Left ventricle myocardium inferior (tissue), 1 donor: ENCODE results near the gene ARL2. TPM values are rescaled to one million over a fixed set of nuclear protein-coding genes. Genes with fewer than 3 reads are reported as not detected.

ENCODE experiments used
- DNase-seq: peaks from one replicate; pipeline ENCODE4 v3.0.0-alpha.2; 2020
- H3K27ac ChIP-seq: fragments of 200-600 bp; replicated peaks from 2 replicates; pipeline ENCODE4 v1.8.0; 2021
- H3K27me3 ChIP-seq: fragments of 200-600 bp; 2 replicates; pipeline ENCODE4 v1.8.0; 2021; ENCODE audit warnings: low read depth
- H3K36me3 ChIP-seq: fragments of 200-600 bp; 2 replicates; pipeline ENCODE4 v1.8.0; 2021
- H3K4me1 ChIP-seq: fragments of 200-600 bp; 2 replicates; pipeline ENCODE4 v1.8.0; 2021
- H3K4me3 ChIP-seq: fragments of 200-600 bp; 2 replicates; pipeline ENCODE4 v1.8.0; 2021; ENCODE audit warnings: mild to moderate bottlenecking, moderate library complexity
- H3K9me3 ChIP-seq: fragments of 200-600 bp; replicated peaks from 2 replicates; pipeline ENCODE4 v1.8.0; 2021
- intact Hi-C: fragments of 100-400 bp; cut with micrococcal nuclease; formaldehyde crosslinking; loops from one replicate; pipeline ENCODE4 v1.11.0; 2022
- microRNA-seq: library from miRNA; unstranded; fragments of <30 nt; microRNA quantifications from one replicate; pipeline ENCODE4 v1.2.0, GENCODE V29; 2020
- total RNA-seq: library from RNA; stranded (reverse); fragmentation: NEBNext Ultra II Directional; extraction: Animal tissue kit (Norgen Biotek cat#: 25700); gene quantifications from one replicate; pipeline ENCODE4 v1.2.1, GENCODE V29; 2021
- TF ChIP-seq, protein P1 (sequence below): fragments of 200-600 bp; IDR thresholded peaks from 2 replicates; pipeline ENCODE4 v1.8.0; 2021; ENCODE audit warnings: antibody characterized with exemption, mild to moderate bottlenecking, borderline replicate concordance
- donor health status: DM: no; HTN: yes; CAD: no; lungs with severe emphysema.

Gene ARL2
- total RNA-seq, 1 donor from 2014 or later, result 128 TPM

- Histone ChIP-seq H3K27ac (no peak overlapping the region), H3K9me3 (no peaks in the 10 kb centered on the region), H3K4me1 (no peaks in the 10 kb centered on the region), H3K4me3 (no peak overlapping the region), H3K36me3 (no peaks in the 10 kb centered on the region), H3K27me3 (no peaks in the 10 kb centered on the region)
- intact Hi-C loops, result no loop called here
- TF ChIP-seq, protein P1, sequence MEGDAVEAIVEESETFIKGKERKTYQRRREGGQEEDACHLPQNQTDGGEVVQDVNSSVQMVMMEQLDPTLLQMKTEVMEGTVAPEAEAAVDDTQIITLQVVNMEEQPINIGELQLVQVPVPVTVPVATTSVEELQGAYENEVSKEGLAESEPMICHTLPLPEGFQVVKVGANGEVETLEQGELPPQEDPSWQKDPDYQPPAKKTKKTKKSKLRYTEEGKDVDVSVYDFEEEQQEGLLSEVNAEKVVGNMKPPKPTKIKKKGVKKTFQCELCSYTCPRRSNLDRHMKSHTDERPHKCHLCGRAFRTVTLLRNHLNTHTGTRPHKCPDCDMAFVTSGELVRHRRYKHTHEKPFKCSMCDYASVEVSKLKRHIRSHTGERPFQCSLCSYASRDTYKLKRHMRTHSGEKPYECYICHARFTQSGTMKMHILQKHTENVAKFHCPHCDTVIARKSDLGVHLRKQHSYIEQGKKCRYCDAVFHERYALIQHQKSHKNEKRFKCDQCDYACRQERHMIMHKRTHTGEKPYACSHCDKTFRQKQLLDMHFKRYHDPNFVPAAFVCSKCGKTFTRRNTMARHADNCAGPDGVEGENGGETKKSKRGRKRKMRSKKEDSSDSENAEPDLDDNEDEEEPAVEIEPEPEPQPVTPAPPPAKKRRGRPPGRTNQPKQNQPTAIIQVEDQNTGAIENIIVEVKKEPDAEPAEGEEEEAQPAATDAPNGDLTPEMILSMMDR, result no peak
- DNase-seq, result no peak
These were observed 55.3 kb downstream of the ARL2 start for GRCh38 chr11:65069217-65069616.

Small RNA genes within 50 kb of the gene (microRNA-seq; reads per million reads assigned to microRNA genes)
- not detected for gene MIR6879

Other genes starting within 250 kb of the ARL2 start
- gene SF1, start 235.6 kb upstream of the ARL2 start, total RNA-seq, result 188 TPM
- gene MAP4K2, start 210.9 kb upstream of the ARL2 start, total RNA-seq, result 7.5 TPM
- 8.7 TPM for gene MEN1, start 203.6 kb upstream of the ARL2 start, total RNA-seq
- gene CDC42BPG, start 169.5 kb upstream of the ARL2 start, total RNA-seq, result 1.1 TPM
- gene EHD1, start 135.5 kb upstream of the ARL2 start, total RNA-seq, result 40.3 TPM
- gene ATG2A, start 97.0 kb upstream of the ARL2 start, total RNA-seq, result 13.1 TPM
- gene PPP2R5B, start 89.5 kb upstream of the ARL2 start, total RNA-seq, result 22.5 TPM
- not detected for gene GPHA2, start 78.3 kb upstream of the ARL2 start, total RNA-seq
- not detected for gene MAJIN, start 42.1 kb upstream of the ARL2 start, total RNA-seq
- 1.3 TPM for gene BATF2, start 17.2 kb upstream of the ARL2 start, total RNA-seq
- 15.7 TPM for gene SNX15, start 13.3 kb downstream of the ARL2 start, total RNA-seq
- gene SAC3D1, start 27.1 kb downstream of the ARL2 start, total RNA-seq, result 5.6 TPM
- 4.8 TPM for gene NAALADL1, start 44.4 kb downstream of the ARL2 start, total RNA-seq
- gene CDCA5, start 69.9 kb downstream of the ARL2 start, total RNA-seq, result 1.3 TPM
- 23.1 TPM for gene ZFPL1, start 70.1 kb downstream of the ARL2 start, total RNA-seq
- gene VPS51, start 82.1 kb downstream of the ARL2 start, total RNA-seq, result 92.2 TPM
- 56.7 TPM for gene TM7SF2, start 97.7 kb downstream of the ARL2 start, total RNA-seq
- gene ZNHIT2, start 103.5 kb downstream of the ARL2 start, total RNA-seq, result 6.1 TPM
- 629 TPM for gene FAU, start 108.0 kb downstream of the ARL2 start, total RNA-seq
- gene MRPL49, start 108.2 kb downstream of the ARL2 start, total RNA-seq, result 32.1 TPM
- 25.6 TPM for gene SYVN1, start 120.4 kb downstream of the ARL2 start, total RNA-seq
- gene SPDYC, start 156.1 kb downstream of the ARL2 start, total RNA-seq, result not detected
- gene CAPN1, start 167.8 kb downstream of the ARL2 start, total RNA-seq, result 74.6 TPM
- 3.8 TPM for gene POLA2, start 247.8 kb downstream of the ARL2 start, total RNA-seq